Myocyte (in vitro differentiated cells): ENCODE results near the gene COLGALT1. TPM values are rescaled to one million over a fixed set of nuclear protein-coding genes. Genes with fewer than 3 reads are reported as not detected.
"Not testable (repeated sequence)": the region's sequence is repeated elsewhere in the genome, so short reads cannot be mapped to it uniquely, and the experiment has no call there.

Experiments
- DNase-seq: peaks from one replicate; pipeline ENCODE4 v3.0.0-alpha.2; 2012; ENCODE audit warnings: low read depth
- total RNA-seq: library from RNA; depleted of rRNA; stranded (reverse); fragments of >200 nt; gene quantifications from 2 replicates; pipeline ENCODE4 v1.2.3, GENCODE V29; 2014

Gene COLGALT1
- total RNA-seq, 1 donor from 2014 or later, result 92.8 TPM

DNA sequence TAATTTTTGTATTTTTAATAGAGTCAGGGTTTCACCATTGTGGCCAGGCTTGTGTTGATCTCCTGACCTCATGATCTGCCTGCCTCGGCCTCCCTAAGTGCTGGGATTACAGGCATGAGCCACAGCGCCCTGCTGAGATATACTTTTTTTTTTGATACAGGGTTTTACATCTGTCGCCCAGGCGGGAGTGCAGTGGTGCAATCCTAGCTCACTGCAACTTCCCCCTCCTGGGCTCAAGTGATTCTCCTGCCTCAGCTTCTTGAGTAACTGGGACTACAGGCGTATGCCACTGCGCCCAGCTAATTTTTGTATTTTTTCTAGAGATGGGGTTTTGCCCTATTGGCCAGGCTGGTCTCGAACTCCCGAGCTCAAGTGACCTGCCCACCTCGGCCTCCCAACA lies 2.0 kb downstream of the COLGALT1 start:
- no peak for DNase-seq

DNA sequence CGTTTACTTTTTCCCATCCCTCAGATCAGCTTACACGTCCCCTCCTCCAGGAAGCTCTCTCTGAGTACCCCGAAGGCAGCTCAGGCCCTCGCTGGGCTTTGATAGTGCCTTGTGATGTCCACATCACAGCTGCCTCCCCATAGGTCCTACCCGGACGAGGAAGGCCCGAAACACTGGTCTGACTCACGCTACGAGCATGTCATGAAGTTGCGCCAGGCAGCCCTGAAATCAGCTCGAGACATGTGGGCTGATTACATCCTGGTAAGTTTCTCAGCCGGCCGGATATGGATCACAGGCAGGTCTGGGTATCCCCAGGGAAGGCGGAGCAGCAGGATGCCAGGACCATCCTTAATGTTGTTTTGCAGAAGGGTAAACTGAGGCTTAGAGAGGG lies 4.8 kb downstream of the COLGALT1 start:
- no peak for DNase-seq

DNA sequence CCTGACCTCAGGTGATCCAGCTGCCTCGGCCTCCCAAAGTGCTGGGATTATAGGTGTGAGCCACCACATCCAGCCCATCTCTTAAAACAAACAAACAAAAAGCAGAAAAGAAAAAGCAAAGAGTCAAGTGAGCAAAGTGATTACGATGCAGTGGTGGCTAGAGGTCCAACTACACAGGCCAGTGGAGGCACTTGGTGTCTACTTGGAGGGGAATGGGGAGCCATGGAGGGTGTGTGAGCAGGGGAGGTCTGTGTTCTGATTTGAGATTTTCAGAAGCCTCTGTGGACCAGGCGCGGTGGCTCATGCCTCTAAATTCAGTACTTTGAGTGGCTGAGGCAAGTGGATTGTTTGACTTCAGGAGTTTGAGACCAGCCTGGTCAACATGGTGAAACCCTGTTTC lies 6.6 kb downstream of the COLGALT1 start:
- no peak for DNase-seq

DNA sequence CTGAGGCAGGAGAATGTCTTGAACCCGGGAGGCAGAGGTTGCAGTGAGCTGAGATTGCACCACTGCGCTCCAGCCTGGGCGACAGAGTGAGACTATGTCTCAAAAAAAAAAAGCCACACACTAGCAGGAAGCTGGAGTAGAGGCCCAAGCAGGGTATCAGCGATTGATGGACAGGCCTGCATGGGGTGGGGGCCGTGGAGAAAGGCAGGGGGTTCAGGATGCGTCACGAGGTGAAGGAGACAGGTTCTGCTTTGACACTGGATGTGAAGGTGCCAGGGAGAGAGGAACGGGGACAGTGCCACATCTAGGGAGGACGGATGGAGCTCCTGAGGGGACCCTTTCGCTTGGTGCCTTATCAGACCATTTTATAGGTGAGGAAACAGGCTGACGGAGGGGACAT lies 7.1 kb downstream of the COLGALT1 start:
- no peak for DNase-seq

DNA sequence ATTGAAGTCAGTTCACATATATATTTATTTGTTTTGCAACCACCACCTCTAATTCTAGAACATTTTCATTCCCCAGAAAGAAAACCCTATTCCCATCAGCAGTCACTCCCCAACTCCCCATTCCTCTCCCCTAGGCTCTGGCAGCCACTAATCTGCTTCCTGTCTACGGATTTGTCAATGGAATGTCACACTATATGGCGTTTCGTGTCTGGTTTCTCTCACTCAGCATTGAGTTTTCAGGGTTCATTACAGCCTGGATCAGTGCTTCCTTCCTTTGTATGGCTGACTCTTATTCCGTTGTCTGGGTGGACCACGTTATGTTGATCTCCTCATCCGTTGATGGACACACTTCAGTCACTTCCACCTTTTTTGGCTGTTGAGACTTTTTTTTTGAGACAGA lies 9.3 kb downstream of the COLGALT1 start:
- no peak for DNase-seq

DNA sequence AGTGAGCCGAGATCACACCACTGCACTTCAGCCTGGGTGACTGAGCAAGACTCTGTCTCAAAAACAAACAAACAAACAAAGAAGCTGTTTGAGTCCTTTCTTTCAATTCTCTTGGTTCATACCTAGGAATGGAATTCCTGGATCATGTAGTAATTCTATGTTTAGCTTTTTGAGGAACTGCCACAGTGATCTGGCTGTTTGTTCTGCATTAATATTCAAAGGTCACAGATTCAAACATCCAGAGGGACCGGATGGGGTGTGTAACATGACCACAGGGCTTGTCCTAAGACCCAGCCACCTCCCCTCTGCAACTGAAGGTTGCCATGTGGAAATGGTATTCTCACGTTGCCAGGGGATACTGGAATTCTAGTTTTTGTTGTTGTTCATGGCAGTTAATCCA lies 10.2 kb downstream of the COLGALT1 start:
- no peak for DNase-seq

DNA sequence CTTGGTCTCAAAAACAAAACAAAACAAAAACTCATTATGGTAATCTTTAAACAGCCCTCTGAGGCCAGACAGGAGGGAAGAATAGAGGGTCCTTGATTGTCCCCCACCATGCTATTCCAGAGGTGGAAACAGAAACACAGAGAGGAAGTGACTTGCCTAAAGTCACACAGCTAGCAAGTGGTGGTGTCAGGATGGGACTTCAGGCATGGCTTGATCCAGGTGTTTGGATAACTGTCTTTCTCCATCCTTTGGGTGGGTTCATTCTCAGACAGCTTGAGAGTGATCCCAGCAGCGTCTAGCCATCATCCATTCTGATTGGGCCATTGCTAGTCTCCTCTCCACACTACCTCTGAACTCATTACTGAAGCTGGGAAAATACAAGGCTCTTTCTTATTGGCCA lies 12.5 kb downstream of the COLGALT1 start:
- no peak for DNase-seq

DNA sequence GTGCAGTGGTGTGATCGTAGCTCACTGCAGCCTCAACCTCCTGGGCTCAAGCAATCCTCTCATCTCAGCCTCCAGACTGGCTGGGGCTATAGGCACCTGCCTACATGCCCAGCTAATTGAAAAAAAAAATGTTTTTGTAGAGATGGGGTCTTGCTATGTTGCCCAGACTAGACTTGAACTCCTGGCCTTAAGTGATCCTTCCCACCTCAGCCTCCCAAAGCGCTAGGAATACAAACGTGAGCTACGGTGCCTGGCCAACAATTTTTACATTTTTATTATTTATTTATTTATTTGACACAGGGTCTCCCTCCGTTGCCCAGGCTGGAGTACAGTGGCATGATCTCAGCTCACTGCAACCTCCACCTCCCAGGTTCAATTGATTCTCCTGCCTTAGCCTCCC lies 14.8 kb downstream of the COLGALT1 start:
- DNase-seq, result not testable (repeated sequence)

DNA sequence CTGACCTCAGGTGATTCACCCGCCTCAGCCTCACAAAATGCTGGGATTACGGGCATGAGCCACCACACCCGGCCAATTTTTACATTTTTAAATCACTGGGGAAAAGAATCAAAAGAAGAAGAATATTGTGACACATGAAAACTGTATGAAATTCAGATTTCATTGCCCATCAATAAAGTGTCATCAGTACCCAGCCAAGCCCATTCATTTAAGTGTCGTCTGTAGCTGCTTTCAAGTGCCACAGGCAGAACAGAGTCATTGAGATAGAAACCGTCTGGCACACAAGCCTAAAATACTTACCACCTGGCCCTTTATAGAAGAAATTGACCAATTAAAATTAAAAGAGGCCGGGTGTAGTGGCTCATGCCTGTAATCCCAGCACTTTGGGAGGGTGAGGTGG lies 15.3 kb downstream of the COLGALT1 start:
- DNase-seq, result no peak

DNA sequence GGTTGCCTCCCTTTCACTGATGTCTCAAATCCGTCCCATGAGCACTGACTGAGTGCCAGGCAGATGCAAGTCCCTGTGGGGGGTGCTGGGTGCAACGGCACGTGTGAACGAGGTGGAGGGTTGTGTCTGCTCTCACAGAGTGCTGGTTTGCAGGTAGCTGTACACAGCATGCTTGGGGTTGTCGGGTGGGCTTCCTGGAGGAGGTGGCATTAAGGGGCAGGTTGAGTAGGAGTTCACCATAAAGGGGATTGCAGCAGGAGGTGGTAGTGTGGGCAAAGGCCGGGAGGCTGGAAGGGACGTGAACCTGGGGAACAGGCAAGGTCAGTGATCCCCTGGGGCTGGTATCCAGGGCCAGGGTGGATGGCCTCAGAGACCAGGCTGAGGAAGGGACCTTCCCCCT lies 17.2 kb downstream of the COLGALT1 start:
- DNase-seq, result no peak

DNA sequence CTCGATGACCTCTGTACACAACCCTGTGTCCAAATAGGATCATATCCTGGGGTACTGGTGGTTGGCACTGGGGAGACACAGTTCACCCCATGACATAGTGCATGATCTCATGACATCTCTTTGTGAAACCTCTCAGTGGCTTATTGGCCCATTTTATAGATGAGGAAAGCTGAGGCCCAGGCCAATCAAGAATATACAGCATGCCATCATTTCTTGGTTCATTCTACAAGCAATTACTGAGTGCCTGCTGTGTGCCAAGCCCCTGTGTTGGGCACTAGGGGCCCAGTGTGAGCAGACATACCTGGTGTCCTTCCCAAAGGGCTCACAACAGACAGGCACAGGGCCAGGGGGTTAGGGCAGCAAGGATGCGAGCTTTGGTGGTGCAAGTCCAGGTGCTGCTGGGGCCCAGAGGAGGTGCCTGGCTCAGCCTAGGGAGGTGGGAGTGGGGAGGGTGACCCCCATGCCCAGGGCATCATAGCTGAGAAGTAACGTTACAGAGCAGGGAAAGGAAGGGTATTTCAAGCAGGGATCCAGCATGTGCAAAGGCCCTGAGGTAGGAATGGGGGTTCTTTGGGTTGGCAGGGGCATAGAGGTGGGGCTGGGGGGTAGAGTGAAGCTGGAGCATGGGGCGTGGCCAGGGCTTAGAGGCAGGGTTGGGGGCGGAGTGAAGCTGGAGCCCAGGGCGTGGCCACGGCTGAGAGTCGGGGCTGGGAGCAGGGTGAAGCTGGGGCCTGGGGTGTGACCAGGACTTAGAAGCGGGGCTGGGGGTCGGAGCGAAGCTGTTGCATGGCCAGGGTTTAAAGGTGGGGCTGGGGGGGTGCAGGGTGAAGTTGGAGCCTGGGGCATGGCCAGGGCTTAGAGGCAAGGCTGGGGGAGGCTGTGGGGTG lies 20.7 kb downstream of the COLGALT1 start:
- no peak for DNase-seq

DNA sequence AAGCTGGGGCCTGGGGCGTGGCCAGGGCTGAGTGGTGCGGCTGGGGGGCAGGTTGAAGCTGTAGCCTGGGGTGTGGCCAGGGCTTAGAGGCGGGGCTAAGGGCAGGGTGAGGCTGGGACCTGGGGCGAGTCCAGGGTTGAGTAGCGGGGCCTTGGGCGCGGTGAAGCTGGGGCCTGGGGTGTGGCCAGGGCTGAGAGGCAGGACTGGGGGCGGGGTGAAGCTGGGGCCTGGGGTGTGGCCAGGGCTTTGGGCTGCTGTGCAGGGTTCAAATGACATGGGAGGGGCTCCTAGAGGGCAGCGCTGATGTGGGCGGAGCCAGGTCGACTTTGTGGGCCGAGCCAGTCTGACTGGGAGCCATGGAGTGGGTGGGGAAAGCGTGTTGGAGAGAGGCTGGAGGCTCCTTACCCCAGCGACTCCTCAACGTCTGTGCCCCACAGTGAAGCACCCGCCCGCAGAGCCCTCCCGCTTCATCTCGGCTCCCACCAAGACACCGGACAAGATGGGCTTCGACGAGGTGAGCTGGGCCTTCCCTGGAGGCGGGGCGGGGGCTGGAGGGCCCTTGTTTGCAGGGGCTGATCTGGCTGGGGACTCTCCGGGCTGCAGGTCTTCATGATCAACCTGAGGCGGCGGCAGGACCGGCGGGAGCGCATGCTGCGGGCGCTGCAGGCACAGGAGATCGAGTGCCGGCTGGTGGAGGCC lies 21.5 kb downstream of the COLGALT1 start:
- no peak for DNase-seq

DNA sequence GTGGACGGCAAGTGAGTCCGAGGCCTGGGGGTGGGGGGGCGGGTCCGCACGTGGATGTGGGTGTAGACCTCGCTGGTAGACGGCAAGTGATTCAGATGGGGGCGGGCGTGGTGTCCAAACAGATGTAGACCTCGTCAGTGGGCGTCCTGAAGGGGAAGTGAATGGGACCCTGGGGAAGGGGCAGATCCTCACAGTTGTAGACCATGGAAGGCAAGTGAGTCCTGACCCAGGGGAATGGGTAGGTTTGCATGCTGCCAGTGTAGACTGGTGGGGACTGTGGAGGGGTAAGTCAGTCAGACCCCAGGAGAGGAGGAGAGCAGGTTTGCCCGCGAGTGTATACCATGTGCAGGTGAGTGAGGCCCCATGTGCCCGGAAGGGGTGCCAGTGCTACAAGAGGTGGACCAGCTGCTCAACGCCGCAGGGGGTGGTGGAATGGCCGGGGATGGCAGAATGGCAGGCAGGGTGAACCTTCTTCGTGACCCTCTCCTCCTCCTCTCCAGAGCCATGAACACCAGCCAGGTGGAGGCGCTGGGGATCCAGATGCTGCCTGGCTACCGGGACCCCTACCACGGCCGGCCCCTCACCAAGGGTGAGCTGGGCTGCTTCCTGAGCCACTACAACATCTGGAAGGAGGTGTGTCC lies 22.1 kb downstream of the COLGALT1 start:
- no peak for DNase-seq

DNA sequence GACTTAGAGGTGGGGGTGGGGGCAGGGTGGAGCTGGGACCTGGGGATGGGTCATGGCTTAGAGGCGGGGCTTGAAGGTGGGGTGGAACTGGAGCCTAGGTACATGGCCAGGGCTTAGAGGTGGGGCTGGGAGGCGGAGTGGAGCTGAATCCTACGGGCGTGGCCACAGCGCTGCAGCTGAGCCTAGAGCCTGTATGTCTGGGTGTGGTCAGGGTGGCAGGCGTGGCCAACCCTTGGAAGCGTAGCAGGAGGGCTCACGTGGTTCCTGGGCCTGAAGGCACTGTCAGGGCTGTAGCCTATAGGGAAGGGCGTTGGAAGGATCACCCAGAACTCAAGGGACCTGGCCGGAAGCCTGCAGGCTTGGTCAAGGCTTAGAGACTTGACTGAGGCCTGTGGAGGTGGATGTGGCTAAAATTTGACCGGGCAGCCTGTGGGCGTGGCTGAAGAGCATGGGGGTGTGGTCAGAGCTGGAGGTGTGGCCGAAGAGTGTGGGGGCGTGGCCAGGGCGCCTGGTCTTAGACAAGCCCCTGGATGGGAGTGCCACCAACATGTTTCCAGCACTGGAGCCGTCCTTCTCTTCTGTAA lies 24.3 kb downstream of the COLGALT1 start:
- peak; percentile 24 for DNase-seq

DNA sequence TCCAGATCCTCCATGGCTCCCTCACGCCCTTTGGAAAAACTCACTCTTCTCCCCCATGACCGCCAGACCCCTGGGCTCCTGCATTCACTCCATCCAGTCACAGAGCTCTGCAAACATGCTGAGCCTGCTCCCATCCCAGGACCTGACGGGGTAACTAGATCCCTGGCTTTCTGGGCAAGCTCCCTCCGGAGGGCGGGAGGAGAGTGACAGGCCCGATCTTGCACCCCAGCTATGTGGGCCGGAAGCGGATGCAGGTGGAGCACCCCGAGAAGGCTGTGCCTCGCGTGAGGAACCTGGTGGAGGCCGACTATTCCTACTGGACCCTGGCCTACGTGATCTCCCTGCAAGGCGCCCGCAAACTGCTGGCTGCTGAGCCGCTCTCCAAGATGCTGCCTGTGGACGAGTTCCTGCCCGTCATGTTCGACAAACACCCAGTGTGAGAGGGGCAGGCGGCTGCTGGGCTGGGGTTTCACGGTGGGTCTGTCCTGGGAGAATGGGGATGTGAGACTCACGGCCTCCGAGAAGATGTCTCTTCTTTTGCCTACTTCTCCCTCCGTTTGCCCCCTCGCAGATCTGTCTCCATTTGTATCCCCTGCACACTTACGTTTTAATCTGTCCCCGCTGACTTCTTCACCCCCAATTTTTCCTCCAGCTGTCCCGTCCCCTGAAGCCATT lies 25.2 kb downstream of the COLGALT1 start:
- DNase-seq, result no peak

DNA sequence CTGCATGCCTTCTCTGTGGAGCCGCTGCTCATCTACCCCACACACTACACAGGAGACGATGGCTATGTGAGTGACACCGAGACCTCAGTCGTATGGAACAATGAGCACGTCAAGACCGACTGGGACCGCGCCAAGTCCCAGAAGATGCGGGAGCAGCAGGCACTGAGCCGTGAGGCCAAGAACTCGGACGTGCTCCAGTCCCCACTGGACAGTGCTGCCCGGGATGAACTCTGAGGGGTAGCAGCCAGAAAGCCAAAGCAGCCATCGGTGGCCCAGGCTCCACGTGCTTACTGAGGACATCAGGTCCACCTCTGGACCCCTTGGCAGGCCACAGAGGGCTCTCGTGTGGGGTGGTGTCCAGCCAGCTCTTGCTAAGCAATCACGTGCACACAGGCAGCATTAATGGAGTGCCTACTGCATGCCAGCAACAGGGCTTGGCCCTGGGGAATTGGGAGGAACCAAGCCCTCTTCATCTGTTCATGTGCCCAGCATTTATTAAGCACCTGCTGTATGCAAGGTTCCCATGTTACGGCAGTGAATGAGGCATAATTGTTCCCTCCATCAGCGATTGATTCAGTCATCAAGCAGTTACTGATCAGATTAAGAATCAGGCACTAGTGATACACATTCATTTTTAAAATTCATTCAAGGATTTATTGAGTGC lies 25.9 kb downstream of the COLGALT1 start:
- DNase-seq, result no peak

DNA sequence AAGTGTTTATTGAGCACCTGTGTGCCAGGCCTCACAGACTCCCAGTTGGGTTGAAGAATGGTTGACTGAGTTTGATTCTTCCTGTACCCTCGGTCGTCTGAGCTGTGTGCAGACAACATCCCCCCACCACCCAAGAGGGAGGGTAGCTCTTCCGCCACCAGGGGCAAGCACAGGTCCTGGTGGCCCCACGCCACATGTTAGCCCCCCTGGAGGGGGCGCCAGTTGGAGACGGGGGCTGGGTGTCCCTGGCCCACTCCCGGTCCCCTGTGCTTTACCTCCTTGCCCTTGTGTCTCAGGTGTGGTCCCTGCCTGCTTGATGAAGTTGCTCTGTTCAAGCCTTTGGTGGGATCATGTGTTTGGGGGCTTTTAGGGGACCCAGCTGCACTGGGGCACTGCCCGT lies 27.2 kb downstream of the COLGALT1 start:
- DNase-seq, result no peak

DNA sequence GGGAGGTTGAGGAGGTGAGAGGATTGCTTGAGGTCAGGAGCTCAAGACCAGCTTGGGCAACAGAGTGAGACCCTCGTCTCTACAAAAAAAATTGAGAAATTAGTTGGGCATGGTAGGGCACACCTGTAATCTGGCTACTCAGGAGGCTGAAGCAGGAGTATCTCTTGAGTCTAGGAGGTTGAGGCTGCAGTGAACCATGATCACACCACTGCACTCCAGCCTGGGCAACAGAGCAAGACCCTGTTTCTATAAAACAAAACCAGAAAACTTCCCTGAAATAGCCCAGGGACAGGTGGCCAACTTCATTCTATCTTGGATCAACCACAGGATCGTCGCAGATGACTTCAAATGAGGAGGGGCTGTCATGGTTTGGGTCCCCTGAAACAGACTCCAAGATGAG lies 28.7 kb downstream of the COLGALT1 start:
- peak; percentile 6 for DNase-seq

DNA sequence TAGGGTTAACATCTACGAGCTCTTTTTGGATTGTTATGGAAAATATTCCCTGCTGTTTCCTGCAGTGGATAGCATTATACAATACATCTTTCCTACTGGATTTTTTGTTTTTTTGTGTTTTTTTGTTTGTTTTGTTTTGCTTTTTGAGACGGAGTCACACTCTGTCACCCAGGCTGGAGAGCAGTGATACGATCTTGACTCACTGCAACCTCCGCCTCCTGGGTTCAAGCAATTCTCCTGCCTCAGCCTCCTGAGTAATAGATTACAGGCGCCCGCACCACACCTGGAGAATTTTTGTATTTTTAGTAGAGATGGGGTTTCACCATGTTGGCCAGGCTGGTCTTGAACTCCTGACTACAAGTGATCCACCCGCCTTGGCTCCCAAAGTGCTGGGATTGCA lies 29.9 kb downstream of the COLGALT1 start:
- not testable (repeated sequence) for DNase-seq

DNA sequence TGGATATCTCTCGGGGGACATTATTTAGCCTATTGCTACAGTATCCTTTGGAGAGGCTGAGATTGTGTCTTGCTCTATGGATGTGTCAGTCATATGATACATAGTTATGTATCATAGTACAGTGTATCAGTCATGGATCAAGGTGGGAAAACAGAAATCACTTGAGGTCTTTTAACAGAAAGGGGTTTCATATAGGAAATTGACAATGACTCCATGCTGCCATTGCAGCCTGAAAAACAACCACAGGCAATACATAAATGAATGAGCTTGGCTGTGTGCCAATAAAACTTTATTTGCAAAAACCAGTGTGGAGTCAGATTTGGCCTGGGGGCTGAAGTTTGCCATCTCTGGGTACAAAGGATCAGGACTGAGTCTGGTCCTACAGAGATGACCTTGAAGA lies 35.4 kb downstream of the COLGALT1 start:
- no peak for DNase-seq

DNA sequence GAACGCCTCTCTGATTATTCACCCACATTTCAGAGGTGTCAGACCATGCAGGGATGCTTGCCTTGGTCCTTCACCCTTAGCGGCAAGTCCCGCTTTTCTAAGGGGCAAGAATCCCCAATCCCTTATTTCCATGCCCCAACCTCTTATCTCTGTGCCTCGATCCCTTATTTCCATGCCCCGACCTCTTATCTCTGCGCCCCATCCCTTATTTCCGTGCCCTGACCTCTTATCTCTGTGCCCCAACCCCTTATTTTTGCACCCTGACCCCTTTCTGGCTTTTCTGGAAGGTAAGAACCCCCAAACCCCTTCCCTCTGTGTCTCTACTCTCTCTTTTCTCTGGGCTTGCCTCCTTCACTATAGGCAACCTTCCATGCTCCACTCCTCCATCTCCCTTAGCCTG lies 38.8 kb downstream of the COLGALT1 start:
- not testable (repeated sequence) for DNase-seq
